ENCODE measurements around the gene PLXNB2.

DNA sequence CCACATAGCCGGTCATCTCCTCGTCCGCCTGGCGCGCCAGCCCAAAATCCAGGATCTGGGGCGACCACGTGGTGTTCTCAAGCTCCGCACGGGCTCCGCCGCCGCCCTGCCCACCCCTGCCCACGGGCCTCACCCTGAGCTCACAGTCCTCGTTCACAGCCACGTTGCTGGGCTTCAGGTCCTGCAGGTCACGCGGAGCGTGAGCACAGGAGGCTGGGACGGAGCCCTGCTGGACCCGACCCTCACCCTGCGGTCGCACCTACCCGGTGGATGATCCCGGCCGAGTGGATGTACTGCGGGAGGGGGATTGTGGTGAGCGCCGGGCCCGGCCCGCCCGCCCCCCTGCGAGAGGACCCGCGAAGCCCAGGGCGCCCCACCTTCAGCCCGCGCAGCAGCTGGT, 40.5 kb downstream of the PLXNB2 start:
- no peak for TF ChIP-seq POLR2A (IDR thresholded peaks at IDR 0.05)
- TF ChIP-seq, protein P1, sequence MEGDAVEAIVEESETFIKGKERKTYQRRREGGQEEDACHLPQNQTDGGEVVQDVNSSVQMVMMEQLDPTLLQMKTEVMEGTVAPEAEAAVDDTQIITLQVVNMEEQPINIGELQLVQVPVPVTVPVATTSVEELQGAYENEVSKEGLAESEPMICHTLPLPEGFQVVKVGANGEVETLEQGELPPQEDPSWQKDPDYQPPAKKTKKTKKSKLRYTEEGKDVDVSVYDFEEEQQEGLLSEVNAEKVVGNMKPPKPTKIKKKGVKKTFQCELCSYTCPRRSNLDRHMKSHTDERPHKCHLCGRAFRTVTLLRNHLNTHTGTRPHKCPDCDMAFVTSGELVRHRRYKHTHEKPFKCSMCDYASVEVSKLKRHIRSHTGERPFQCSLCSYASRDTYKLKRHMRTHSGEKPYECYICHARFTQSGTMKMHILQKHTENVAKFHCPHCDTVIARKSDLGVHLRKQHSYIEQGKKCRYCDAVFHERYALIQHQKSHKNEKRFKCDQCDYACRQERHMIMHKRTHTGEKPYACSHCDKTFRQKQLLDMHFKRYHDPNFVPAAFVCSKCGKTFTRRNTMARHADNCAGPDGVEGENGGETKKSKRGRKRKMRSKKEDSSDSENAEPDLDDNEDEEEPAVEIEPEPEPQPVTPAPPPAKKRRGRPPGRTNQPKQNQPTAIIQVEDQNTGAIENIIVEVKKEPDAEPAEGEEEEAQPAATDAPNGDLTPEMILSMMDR (IDR thresholded peaks at IDR 0.05), result no peak
